ENCODE measurements around the gene APOL6.

DNA sequence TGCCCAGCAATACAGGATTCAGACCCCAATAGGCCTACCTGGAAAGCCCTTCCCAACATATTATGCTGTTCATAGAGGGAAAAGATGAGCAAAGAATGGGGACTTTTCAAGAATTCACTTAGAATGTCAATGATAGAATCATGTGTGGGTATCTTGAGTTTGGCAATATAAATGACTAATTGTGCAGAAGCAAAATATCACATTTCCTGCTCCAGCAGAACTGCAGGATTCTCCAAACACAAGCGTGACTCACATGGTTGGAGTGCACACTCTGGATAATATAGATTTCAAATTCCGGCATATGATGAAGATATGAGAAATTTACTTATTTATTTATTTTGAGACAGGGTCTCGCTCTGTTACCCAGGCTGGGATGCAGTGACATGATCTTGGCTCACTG lies 56.9 kb downstream of the APOL6 start:
- TF ChIP-seq CTCF (IDR thresholded peaks at IDR 0.05) (no peak), POLR2A (IDR thresholded peaks at IDR 0.05) (no peak)

All from uterus (tissue), 2 donors.